ENCODE results near the gene ELK4. TPM values are rescaled to one million over a fixed set of nuclear protein-coding genes. Genes with fewer than 3 reads are reported as not detected.
A peak's percentile ranks its signal among the peaks of the same experiment; 100 is the strongest.

Gene ELK4
- total RNA-seq, 1 donor from 2014 or later: 37.2 TPM

DNA sequence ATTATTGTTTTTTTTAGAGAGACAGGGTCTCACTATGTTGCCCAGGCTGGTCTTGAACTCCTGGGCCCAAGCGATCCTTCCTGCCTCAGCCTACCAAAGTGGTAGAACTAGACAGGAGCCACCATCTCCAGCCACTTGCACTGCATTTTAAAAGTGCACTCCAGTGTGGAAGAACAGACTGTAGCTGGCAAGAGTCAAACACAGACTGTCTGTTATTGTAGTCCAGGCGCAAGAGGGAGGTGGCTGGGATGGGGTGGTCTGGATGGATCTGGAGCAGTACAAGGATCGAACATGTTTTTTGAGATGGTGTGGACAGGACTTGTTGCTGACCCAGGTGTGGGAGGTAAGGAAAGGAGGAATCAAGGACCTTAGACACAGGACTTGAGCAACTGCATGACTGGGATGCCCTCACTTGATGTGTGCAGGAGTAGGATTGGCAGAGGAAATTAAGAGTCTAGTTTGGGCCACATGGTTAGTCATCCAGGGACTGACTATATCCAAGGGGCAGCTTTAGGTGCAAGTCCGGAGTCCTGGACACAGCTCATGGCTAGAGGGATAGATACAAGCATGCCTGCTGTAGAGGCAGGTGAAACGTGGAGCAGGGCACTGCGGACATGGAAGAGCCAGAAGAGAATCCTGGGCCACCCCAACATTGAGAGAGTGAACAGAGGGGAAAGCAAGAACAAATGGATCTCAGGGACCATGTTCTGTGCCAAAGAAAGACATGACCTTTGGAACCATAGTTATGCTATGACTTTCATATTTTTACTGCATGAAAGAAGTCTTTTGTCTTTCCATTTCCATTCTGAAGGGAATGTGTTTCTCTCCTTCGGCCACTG, 42.0 kb downstream of the ELK4 start:
- H3K27ac Mint-ChIP-seq (ENCODE audit: unreplicated experiment): no peak overlapping the region

DNA sequence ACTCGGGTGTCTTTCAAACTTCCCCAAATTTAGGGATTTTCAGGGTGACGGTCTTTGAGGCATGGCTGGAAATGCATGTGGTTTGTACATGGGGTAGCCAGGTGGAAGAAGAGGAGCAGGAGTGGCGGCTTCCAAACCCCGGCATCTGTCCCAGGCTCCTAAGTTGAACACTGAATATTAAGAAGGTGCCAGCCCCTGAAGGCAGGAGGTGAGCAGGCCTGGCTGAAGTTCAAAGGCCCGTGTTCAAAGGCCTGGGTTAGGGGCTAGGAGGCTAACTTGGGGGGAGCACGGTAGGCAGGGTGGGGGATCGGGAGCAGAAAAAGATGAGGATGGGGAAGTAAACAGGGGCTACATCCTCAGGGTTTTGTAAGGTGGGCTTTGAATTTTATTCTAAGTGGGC, 42.8 kb downstream of the ELK4 start:
- H3K4me3 Mint-ChIP-seq (ENCODE audit: unreplicated experiment): no peak overlapping the region

More for the DNA sequence above, 42.0 kb downstream of the ELK4 start:
- peak; percentile 32 for DNase-seq (ENCODE audit: low spot score)
- TF ChIP-seq, protein P1, sequence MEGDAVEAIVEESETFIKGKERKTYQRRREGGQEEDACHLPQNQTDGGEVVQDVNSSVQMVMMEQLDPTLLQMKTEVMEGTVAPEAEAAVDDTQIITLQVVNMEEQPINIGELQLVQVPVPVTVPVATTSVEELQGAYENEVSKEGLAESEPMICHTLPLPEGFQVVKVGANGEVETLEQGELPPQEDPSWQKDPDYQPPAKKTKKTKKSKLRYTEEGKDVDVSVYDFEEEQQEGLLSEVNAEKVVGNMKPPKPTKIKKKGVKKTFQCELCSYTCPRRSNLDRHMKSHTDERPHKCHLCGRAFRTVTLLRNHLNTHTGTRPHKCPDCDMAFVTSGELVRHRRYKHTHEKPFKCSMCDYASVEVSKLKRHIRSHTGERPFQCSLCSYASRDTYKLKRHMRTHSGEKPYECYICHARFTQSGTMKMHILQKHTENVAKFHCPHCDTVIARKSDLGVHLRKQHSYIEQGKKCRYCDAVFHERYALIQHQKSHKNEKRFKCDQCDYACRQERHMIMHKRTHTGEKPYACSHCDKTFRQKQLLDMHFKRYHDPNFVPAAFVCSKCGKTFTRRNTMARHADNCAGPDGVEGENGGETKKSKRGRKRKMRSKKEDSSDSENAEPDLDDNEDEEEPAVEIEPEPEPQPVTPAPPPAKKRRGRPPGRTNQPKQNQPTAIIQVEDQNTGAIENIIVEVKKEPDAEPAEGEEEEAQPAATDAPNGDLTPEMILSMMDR (IDR thresholded peaks at IDR 0.05): no peak
- peaks cover 6% of the 10 kb centered on the region for H3K4me1 Mint-ChIP-seq (ENCODE audit: low read depth)
- no peaks in the 10 kb centered on the region for H3K9me3 Mint-ChIP-seq (ENCODE audit: low read depth)
- no peak overlapping the region for H3K4me3 Mint-ChIP-seq (ENCODE audit: unreplicated experiment)
- H3K27me3 Mint-ChIP-seq (ENCODE audit: low read depth): no peaks in the 10 kb centered on the region
- H3K36me3 Mint-ChIP-seq (ENCODE audit: low read depth): no peaks in the 10 kb centered on the region

DNA sequence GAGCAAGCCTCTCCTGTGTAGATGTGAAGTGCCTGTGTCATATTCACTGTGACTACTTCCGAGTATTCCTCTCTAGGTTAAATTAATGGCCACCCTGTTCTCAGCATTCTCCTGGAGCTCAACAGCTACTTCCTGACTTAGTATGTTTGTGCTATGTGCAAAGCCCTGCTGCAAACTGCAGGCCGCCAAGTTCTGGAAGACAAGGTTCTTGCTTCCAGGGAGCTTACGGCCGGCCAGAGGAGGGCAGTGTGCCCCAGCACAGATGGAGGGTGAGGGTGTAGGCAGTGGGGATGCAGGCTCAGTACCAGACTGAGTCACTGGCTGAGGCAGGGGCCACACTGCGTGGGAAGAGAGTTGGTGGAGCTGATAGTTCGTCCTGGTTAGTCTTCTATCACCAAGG, 43.2 kb downstream of the ELK4 start:
- DNase-seq (ENCODE audit: low spot score): peak; percentile 81
- no peak overlapping the region for H3K4me3 Mint-ChIP-seq (ENCODE audit: unreplicated experiment)
- H3K27ac Mint-ChIP-seq (ENCODE audit: unreplicated experiment): no peak overlapping the region

More for the DNA sequence above, 42.8 kb downstream of the ELK4 start:
- H3K36me3 Mint-ChIP-seq (ENCODE audit: low read depth): no peaks in the 10 kb centered on the region
- peak; percentile 38 for DNase-seq (ENCODE audit: low spot score)
- no peaks in the 10 kb centered on the region for H3K9me3 Mint-ChIP-seq (ENCODE audit: low read depth)
- H3K27ac Mint-ChIP-seq (ENCODE audit: unreplicated experiment): no peak overlapping the region
- TF ChIP-seq, protein P1 (IDR thresholded peaks at IDR 0.05): peak; percentile 15
- no peaks in the 10 kb centered on the region for H3K27me3 Mint-ChIP-seq (ENCODE audit: low read depth)
- peaks cover 6% of the 10 kb centered on the region for H3K4me1 Mint-ChIP-seq (ENCODE audit: low read depth)

DNA sequence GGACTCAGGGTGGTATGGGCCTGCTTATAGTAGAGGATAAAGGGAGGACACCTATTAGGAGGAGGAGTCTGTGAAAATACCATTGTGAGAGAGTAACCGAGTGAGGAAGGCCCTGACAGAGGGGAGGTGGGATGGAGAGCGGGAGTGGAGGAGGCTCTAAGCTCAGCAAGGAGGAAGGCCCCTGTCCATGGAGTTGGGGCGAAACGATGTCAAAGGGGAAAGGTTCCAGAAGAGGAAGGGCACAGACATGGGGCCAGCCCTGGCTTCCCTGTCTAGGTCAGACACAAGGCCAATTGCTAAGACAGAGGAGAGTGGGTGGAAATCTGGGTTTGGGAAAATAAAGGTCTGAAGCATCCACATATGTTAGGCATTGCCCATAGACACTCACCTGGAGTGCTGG, 44.2 kb downstream of the ELK4 start:
- H3K4me3 Mint-ChIP-seq (ENCODE audit: unreplicated experiment): no peak overlapping the region
- TF ChIP-seq, protein P1 (IDR thresholded peaks at IDR 0.05): no peak
- peak; percentile 40 for DNase-seq (ENCODE audit: low spot score)
- H3K27me3 Mint-ChIP-seq (ENCODE audit: low read depth): peaks cover 3% of the 10 kb centered on the region
- H3K9me3 Mint-ChIP-seq (ENCODE audit: low read depth): no peaks in the 10 kb centered on the region
- H3K36me3 Mint-ChIP-seq (ENCODE audit: low read depth): no peaks in the 10 kb centered on the region
- no peak overlapping the region for H3K27ac Mint-ChIP-seq (ENCODE audit: unreplicated experiment)
- peaks cover 6% of the 10 kb centered on the region for H3K4me1 Mint-ChIP-seq (ENCODE audit: low read depth)

More for the DNA sequence above, 43.2 kb downstream of the ELK4 start:
- H3K4me1 Mint-ChIP-seq (ENCODE audit: low read depth): peaks cover 6% of the 10 kb centered on the region
- TF ChIP-seq, protein P1 (IDR thresholded peaks at IDR 0.05): peak; percentile 71
- no peaks in the 10 kb centered on the region for H3K9me3 Mint-ChIP-seq (ENCODE audit: low read depth)
- no peaks in the 10 kb centered on the region for H3K36me3 Mint-ChIP-seq (ENCODE audit: low read depth)
- no peaks in the 10 kb centered on the region for H3K27me3 Mint-ChIP-seq (ENCODE audit: low read depth)

DNA sequence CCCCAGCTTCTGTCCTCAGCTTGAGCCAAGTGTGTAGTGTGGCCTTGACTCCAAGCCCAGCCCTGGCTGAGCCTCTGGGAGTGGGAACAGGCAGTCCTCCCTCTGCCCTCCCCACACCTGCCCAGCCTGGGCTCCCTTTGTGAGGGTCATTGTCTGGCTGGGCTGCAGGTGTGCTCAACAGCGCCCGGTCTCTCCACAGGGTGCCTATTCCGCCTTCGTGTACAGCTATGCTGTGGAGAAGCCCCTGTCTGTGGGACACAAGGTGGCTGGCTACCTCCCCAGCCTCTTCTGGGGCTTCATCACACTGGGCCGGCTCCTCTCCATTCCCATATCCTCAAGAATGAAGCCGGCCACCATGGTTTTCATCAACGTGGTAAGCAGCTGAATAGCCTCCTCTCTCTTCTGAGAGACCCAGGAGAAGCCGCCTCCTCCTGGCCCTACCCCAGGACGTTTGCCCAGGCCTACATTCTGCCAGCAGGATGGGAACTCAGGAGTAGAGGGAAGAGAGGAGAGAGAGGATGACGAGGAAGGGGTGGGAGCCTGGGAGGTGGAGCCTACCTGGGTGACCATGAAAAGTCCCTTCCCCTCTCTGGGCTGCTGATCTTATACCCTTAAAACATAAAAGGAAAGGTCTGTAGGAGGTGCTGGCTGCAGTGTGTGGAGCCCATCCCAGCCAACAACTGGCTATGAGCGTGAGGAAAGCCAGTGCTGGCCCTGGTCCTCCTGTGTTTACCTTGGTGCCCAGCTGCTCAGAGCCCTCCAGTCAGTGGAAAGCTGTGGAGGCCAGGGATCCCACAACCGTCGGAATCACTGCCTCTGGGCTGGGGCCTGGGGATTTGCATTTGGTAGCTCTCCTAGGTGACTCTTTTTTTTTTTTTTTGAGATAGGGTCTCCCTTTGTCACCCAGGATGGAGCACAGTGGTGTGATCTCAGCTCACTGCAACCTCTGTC, 45.7 kb downstream of the ELK4 start:
- H3K27ac Mint-ChIP-seq (ENCODE audit: unreplicated experiment): no peak overlapping the region
- peaks cover 6% of the 10 kb centered on the region for H3K4me1 Mint-ChIP-seq (ENCODE audit: low read depth)
- H3K9me3 Mint-ChIP-seq (ENCODE audit: low read depth): no peaks in the 10 kb centered on the region
- peaks cover 12% of the 10 kb centered on the region for H3K27me3 Mint-ChIP-seq (ENCODE audit: low read depth)
- TF ChIP-seq, protein P1 (IDR thresholded peaks at IDR 0.05): no peak
- DNase-seq (ENCODE audit: low spot score): peak; percentile 76
- no peaks in the 10 kb centered on the region for H3K36me3 Mint-ChIP-seq (ENCODE audit: low read depth)
- H3K4me3 Mint-ChIP-seq (ENCODE audit: unreplicated experiment): no peak overlapping the region
